GM19468 (cell line): ENCODE measurements around the gene EPB41L2.
"Not testable (repeated sequence)": the region's sequence is repeated elsewhere in the genome, so short reads cannot be mapped to it uniquely, and the experiment has no call there.

Experiments
- ATAC-seq: cut with Tn5 transposase; IDR thresholded peaks from one replicate; pipeline ENCODE4 v1.9.1; 2021; ENCODE audit warnings: mild to moderate bottlenecking, moderate library complexity, moderate number of reproducible peaks; ENCODE audit not compliant: unreplicated experiment; ENCODE audit errors: extremely low read depth

The EPB41L2 gene

GRCh38 chr6:130929036-130929678 lies 133.9 kb downstream of the EPB41L2 start:
- no peak for ATAC-seq

- ATAC-seq = no peak
These were observed 134.7 kb downstream of the EPB41L2 start for GRCh38 chr6:130928158-130928912.

GRCh38 chr6:130927305-130927704 lies 135.7 kb downstream of the EPB41L2 start:
- ATAC-seq = no peak

- no peak for ATAC-seq
These were observed 139.7 kb downstream of the EPB41L2 start for GRCh38 chr6:130923350-130923749.

- no peak for ATAC-seq
These were observed 140.1 kb downstream of the EPB41L2 start for GRCh38 chr6:130922922-130923321.

GRCh38 chr6:130920969-130921368 lies 142.1 kb downstream of the EPB41L2 start:
- no peak for ATAC-seq

- ATAC-seq = no peak
These were observed 144.9 kb downstream of the EPB41L2 start for GRCh38 chr6:130918171-130918570.

- ATAC-seq = not testable (repeated sequence)
These were observed 147.4 kb downstream of the EPB41L2 start for GRCh38 chr6:130915606-130916005.

- peak; percentile 57 for ATAC-seq
These were observed 149.9 kb downstream of the EPB41L2 start for GRCh38 chr6:130913120-130913519.

GRCh38 chr6:130912434-130912833 lies 150.6 kb downstream of the EPB41L2 start:
- no peak for ATAC-seq

GRCh38 chr6:130908958-130909357 lies 154.1 kb downstream of the EPB41L2 start:
- no peak for ATAC-seq

- no peak for ATAC-seq
These were observed 154.9 kb downstream of the EPB41L2 start for GRCh38 chr6:130908188-130908587.

GRCh38 chr6:130907687-130908086 lies 155.4 kb downstream of the EPB41L2 start:
- ATAC-seq = no peak

GRCh38 chr6:130906736-130907381 lies 156.2 kb downstream of the EPB41L2 start:
- no peak for ATAC-seq

GRCh38 chr6:130903602-130904001 lies 159.4 kb downstream of the EPB41L2 start:
- ATAC-seq = no peak

- ATAC-seq = no peak
These were observed 160.0 kb downstream of the EPB41L2 start for GRCh38 chr6:130903007-130903406.

- ATAC-seq = no peak
These were observed 162.1 kb downstream of the EPB41L2 start for GRCh38 chr6:130900913-130901312.

GRCh38 chr6:130896249-130896648 lies 166.8 kb downstream of the EPB41L2 start:
- ATAC-seq = no peak

- no peak for ATAC-seq
These were observed 167.5 kb downstream of the EPB41L2 start for GRCh38 chr6:130895516-130895915.

GRCh38 chr6:130893766-130894165 lies 169.3 kb downstream of the EPB41L2 start:
- no peak for ATAC-seq

- no peak for ATAC-seq
These were observed 169.8 kb downstream of the EPB41L2 start for GRCh38 chr6:130893277-130893676.
